Kidney epithelial cell (primary cell): ENCODE measurements around the gene RNU7-1. TPM values are rescaled to one million over a fixed set of nuclear protein-coding genes. Genes with fewer than 3 reads are reported as not detected.

Source experiments
- DNase-seq: peaks from one replicate; pipeline ENCODE4 v3.0.0-alpha.2; 2010; ENCODE audit warnings: low read depth
- H3K27me3 ChIP-seq: 2 replicates; pipeline ENCODE4 v1.6.0; 2011; ENCODE audit warnings: low read length; ENCODE audit not compliant: control insufficient read depth, insufficient read depth
- H3K36me3 ChIP-seq: 2 replicates; pipeline ENCODE4 v1.5.1; 2011; ENCODE audit warnings: low read length; ENCODE audit not compliant: control insufficient read depth, insufficient read depth
- H3K4me3 ChIP-seq: 2 replicates; pipeline ENCODE4 v1.5.1; 2011; ENCODE audit warnings: low read depth, mild to moderate bottlenecking, control low read depth, low read length
- CTCF ChIP-seq: IDR thresholded peaks from 2 replicates; pipeline ENCODE4 v1.5.1; 2011; ENCODE audit warnings: mild to moderate bottlenecking, moderate library complexity, low read length, control low read depth, inconsistent platforms; ENCODE audit not compliant: insufficient read depth, poor library complexity, severe bottlenecking
- total RNA-seq: library from RNA; depleted of rRNA; stranded (reverse); fragments of >200 nt; gene quantifications from 2 replicates; pipeline ENCODE4 v1.2.3, GENCODE V29; 2015

RNU7-1 gene
- total RNA-seq, 1 donor from 2014 or later = not detected

DNA sequence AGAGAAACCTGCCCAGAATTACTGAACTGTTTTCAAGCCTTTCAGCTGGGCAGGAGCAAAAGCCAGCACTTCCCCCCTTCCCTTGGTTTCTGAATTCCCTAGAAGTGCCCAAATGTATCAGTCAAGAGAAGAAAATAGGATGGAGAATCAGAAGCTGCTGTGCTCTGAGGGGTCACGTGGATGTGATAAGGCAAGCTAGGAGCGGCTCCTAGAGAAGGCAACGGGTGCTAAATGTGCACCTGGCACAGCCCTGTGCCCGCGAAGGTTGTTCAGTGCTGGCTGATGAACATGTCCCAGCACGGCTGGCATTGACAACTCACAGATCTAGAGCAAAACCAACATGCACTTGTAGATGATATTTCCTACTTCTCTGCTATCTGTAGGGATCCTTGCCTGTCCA, 35.4 kb downstream of the RNU7-1 start:
- no peak overlapping the region for H3K4me3 ChIP-seq
- H3K36me3 ChIP-seq = peaks cover 4% of the 10 kb centered on the region
- no peak for DNase-seq
- TF ChIP-seq CTCF = no peak
- H3K27me3 ChIP-seq = no peaks in the 10 kb centered on the region

DNA sequence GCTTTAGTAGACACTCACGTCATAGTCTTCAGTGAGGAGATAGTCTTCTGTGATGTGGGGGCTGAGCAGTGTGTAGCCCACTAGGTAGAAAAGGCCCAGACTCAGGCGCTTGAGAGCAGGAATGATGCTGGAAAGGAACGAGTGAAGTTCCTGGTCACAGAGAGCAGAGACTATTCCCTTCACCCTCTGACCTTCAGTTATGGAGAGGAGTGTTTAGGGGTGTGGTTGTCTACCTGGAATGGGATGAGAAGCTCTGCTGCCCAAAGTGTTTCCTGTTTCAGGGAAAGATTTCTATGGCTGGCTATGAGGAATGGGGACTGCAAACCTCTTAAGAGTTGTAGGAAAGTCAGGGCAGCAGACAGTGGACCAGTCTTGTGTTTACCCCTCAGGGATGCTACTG, 35.8 kb downstream of the RNU7-1 start:
- no peak for TF ChIP-seq CTCF
- H3K36me3 ChIP-seq = peaks cover 4% of the 10 kb centered on the region
- H3K27me3 ChIP-seq = no peaks in the 10 kb centered on the region
- no peak for DNase-seq
- no peak overlapping the region for H3K4me3 ChIP-seq

GRCh38 chr12:6980075-6980474, 36.5 kb downstream of the RNU7-1 start:
- Histone ChIP-seq H3K4me3 (no peak overlapping the region), H3K36me3 (peaks cover 4% of the 10 kb centered on the region), H3K27me3 (no peaks in the 10 kb centered on the region)
- no peak for DNase-seq
- no peak for TF ChIP-seq CTCF

GRCh38 chr12:6980740-6981139, 37.1 kb downstream of the RNU7-1 start:
- Histone ChIP-seq H3K27me3 (no peaks in the 10 kb centered on the region), H3K36me3 (peaks cover 2% of the 10 kb centered on the region), H3K4me3 (no peak overlapping the region)
- TF ChIP-seq CTCF = no peak
- DNase-seq = no peak

DNA sequence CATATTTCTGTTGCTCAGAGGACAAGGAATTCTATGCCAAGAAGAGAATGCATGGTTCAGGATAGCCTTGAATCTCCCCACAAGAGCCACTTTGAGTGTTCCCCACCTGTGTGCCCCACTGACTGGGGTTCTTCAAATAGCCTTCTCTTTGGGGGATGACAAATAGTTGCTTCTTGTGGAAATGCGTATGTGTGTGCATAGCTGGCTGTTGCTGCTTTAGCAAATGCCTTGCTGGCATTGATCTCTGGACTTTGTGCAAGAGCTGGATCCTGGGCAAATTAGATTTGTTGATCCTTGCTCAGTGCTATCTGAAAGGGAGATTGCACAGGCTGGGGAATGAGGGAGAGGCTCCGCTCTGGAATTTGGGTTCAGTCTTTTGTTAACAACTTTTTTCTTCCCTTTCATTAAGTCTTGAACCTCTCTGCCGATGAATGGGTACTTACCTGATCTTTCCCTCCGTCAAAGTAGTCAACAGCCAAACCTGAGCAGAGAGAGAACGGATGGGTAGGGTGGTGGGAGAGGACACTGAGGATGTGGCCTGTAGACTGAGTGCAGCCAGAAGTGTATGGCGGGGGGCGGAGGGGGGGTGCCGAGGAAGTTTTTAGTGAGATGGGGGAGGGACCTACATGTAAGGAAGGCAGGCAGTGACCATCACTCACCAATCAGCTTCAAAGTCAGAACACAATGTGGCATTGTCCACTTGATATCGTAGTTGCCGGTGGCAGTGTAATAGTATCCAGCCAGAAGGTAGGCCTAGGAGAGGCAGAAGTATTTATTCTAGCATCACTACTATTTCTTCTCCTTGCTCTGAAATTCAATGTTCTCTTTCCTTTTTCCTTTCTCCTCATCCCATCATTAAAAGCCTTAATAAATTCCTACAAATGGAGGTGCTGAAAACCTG, 37.8 kb downstream of the RNU7-1 start:
- Histone ChIP-seq H3K36me3 (peaks cover 2% of the 10 kb centered on the region), H3K4me3 (no peak overlapping the region), H3K27me3 (no peaks in the 10 kb centered on the region)
- DNase-seq = no peak
- no peak for TF ChIP-seq CTCF

GRCh38 chr12:6982532-6982931, 38.9 kb downstream of the RNU7-1 start:
- H3K27me3 ChIP-seq = no peaks in the 10 kb centered on the region
- no peak for DNase-seq
- H3K36me3 ChIP-seq = peaks cover 2% of the 10 kb centered on the region
- TF ChIP-seq CTCF = no peak
- no peak overlapping the region for H3K4me3 ChIP-seq
